Measurements from ENCODE around the gene BDH1. TPM values are rescaled to one million over a fixed set of nuclear protein-coding genes. Genes with fewer than 3 reads are reported as not detected.
"Not testable (repeated sequence)": the region's sequence is repeated elsewhere in the genome, so short reads cannot be mapped to it uniquely, and the experiment has no call there.

BDH1 gene, protein sequence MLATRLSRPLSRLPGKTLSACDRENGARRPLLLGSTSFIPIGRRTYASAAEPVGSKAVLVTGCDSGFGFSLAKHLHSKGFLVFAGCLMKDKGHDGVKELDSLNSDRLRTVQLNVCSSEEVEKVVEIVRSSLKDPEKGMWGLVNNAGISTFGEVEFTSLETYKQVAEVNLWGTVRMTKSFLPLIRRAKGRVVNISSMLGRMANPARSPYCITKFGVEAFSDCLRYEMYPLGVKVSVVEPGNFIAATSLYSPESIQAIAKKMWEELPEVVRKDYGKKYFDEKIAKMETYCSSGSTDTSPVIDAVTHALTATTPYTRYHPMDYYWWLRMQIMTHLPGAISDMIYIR
- polyA plus RNA-seq (2013, experiment 1 of 2; ENCODE audit: insufficient read length), result 3.8 TPM
- 4.2 TPM for polyA plus RNA-seq (2013, experiment 2 of 2; ENCODE audit: insufficient read length)

DNA sequence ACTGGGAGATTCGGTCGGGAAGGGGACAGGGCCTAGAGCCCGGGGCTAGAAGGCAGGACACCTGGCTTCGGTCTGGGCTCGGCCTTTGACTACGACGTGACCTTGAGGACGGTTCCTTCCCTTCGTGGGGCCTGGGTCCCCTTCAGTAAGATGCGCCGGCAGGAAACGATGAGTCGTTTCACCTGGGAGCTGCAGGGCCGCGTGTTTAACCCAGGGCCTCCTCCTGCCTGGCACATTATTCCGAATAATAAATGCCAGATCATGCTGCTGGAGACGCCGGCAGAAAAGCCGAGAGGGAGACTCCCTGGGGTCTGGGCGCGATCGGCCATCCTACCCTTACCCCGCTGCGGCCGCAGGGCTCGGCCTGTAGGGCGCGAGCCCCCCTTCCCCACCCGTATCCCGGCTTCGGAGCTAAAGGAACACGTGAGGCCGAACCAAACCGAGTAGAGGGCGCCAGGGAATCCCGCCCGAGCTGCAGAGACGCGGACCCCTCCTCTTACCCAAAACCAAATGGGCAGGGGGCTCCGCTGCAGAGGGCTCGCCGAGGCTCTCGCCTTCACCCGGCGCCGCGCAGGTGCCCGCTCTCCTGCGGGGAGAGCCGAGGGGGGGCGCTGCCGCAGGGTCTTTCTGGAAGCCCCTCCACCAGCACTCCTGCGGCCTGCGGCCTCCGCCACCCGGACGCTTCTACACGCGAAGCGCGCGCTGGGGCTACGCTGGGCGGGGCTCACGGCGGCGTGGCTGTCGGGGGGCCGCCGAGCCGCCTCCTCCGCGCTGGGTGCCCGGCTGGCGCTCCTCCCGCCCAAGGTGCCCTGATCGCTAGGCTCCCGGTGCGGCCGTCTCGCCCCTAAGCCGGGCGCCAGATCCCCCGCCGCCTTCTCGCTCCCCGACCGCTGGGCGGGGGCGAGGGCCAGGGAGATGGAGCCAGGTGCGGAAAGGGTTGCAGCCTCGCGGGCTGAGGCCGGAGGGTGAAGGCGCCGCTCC, at the start of gene BDH1:
TSS of gene BDH1 (minus strand) at position 688 of the 981 bp plus-strand sequence. CDS start 9,525 bp downstream, outside the sequence.
- peak; percentile 9 for DNase-seq

GRCh38 chr3:197603317-197603933, 47.7 kb upstream of the BDH1 start:
- no peak for DNase-seq

DNA sequence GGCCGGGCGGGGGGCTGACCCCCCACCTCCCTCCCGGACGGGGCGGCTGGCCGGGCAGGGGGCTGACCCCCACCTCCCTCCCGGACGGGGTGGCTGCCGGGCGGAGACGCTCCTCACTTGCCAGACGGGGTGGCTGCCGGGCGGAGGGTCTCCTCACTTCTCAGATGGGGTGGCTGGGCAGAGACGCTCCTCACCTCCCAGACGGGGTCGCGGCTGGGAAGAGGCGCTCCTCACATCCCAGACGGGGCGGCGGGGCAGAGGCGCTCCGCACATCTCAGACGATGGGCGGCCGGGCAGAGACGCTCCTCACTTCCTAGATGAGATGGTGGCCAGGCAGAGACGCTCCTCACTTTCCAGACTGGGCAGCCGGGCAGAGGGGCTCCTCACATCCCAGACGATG, 46.6 kb upstream of the BDH1 start:
- not testable (repeated sequence) for DNase-seq

GRCh38 chr3:197601566-197601840, 45.7 kb upstream of the BDH1 start:
- not testable (repeated sequence) for DNase-seq

DNA sequence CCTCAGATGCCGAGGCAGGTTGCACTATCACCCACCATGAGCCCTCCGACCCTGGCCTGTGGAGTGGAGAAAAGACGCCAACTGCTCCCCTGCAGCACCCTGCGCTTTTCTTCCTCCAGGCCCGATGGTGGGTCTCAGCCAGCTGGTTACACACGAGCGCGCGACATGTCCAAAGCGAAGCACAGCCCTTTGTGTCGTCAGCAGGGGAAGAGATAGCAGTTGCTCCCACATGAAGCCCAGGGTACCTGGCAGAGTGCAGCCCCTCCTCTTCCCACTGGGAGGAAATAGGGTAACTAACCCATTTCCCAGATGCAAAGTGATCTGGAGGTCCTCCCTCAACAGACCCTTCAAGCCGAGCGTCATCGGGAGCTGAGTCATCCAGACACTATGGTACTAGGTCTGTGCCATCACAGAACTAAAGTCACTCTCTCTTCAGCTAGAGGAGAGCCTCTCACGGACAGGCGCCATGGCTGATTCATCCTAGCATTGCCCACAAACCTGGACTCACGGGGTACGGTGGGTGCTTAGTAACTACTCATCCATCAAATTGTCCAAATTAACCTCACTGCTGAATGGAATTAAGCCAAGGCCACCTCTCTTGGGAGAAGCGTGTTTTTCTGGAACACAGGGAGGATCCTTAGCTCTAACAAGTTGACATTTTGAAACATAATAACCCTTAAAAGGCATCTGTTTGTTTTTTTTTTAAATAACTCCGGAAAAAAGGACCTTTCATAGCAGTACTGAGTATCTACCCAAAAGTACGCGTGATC, 45.2 kb upstream of the BDH1 start:
- DNase-seq, result peak; percentile 3

GRCh38 chr3:197599089-197599765, 43.5 kb upstream of the BDH1 start:
- peak; percentile 73 for DNase-seq

GRCh38 chr3:197598404-197598980, 42.7 kb upstream of the BDH1 start:
- no peak for DNase-seq

DNA sequence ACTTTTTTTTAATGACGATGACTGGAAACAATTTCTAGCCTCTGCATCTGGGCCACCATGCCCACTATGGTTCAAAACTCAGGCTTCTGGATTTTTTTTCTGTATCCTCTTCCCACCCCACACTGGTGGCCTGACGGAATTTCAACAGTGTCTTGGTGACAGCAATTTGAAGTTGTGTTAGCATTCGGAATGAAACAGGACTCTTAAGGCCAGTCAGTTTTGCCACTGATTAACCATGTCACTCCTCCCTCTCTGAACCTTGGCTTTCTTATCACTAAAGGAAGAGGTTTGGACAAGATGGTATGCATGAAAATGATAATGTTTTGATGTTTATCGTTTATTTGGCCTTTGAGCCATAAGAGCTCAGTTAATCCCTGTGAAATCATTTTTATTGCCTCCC, 41.6 kb upstream of the BDH1 start:
- DNase-seq, result no peak

GRCh38 chr3:197595470-197596185, 39.9 kb upstream of the BDH1 start:
- DNase-seq, result no peak

DNA sequence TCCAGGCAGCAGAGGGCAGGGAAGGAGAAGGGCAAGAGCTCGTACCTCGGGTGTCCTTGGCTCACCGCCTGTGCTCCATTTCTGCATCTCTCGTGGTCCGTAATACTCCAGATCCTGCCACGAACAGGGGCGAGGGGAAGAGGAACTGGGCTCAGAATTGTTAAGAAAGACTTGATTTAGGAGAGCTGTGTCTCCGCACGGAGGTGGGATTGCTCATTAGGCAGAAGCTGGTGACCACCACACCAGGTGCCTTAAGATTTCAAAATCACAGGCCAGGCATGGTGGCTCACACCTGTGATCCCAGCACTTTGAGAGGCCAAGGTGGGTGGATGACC, 37.2 kb upstream of the BDH1 start:
- DNase-seq, result no peak

DNA sequence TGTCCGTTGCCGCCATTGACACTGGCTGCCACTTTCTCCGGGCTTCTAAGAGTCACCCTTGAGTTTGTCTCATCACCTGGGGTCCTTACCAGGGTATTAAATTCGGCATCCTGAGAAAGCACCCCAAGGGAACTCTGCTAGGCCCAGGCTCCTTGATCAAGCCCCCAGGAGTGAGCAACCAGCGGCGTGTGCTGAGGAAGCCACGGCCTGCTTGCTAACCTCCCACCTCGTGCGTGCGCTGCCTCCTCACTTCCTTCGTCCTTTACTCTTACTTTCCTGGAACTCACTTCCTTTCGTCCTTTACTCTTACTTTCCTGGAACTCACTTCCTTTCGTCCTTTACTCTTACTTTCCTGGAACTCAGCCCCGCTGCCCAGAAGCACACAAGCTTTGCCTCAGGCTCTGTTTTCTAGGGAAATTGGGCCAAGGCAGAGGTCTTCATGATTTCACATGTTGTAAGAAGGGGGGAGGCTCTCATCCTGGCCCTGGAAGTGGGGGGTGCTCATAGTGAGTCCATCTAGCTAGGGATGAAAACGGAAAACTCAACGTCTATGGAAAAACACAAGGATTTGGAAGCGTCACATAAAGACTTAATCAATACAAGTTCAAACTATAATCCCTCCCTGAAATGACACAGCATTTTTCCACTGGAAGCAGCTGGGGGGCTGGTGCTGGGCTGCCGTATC, 36.7 kb upstream of the BDH1 start:
- DNase-seq, result no peak

DNA sequence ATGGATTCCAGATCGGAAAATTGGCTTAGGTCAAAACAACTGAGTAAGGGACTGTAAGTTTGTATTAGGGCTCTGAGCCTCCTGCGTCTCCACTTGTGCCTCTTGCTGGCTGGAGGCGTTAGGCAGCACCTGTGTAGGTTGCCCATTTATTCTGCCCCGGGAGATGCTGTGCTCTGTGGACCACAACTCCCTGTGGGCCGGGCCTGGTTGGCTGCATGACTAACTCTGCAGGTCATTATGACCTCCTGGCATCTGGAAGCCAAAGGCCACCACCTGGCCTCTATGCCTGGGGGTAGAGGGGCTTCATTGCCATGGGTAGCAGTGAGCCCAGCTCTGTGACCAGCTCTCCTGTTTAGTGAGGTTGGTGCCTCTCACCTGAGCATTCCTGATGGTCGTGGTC, 36.0 kb upstream of the BDH1 start:
- no peak for DNase-seq

DNA sequence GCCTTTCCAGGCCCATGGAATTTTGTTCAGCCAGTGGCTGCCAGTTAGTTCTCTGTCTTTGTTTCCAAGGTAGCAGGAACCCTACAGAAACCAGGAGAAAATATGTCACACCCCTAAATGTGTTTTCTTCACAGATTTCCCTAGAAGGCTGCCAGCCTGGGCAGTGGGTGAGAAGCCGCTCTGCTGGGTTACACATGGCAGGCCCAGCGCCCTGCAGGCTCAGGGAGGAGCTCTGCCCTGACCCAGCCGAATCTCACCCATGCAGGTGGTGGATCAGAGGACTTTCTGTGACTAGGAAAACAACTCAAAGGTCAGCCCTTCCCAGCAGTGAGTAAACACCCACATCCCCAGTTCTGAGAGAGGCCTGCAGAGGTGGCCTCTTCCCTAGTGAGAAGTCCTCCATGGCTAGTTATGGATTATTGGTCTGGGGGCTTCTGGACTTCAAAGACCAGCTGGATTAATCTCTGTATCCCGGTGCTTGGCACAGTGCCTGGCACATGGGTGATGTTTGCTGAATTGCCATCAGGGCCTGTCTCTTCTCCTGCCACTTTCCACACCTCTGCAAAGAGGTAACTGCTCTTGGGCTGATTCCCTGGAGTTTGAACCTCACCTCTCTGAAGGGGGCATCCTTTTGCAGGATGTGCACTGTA, 34.7 kb upstream of the BDH1 start:
- DNase-seq, result no peak

DNA sequence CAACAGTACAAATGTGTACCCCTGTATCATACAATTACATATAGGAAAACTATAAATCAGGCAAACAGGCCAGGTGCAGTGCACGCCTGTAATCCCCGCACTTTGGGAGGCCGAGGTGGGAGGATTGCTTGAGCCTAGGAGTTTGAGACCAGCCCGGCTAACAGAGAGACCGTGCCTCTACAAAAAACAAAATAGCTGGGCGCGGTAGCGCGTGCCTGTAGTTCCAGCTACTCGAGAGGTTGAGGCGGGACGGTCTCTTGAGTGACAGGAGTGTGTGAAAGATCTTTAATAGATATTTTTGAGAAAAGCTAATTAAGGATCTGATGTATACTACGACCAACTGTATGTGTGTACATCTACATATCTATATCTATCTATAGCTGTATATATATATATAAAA, 33.8 kb upstream of the BDH1 start:
- no peak for DNase-seq

GRCh38 chr3:197586768-197587167, 31.0 kb upstream of the BDH1 start:
- DNase-seq, result not testable (repeated sequence)

DNA sequence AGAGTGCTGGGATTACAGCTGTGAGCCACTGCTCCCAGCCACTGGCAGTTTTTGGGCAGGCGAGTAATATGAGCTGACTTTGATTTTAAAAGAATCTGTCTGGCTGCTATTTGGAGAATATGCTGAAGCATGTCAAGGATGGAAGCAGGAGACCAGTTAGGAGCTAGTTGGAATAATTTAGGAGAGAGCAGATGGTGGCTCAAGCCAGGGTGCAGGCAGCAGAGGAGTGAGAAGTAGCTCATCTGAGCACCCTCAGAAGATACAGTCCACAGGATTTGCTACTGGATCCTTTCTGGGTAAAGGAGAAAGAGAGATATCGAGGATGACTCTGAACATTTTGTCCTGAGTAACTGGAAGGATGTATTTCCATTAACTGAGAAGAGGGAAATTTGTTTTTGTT, 30.4 kb upstream of the BDH1 start:
- DNase-seq, result no peak

GRCh38 chr3:197584733-197585132, 29.0 kb upstream of the BDH1 start:
- DNase-seq, result no peak

- no peak for DNase-seq
Observed at GRCh38 chr3:197583371-197583770, 27.6 kb upstream of the BDH1 start.

GRCh38 chr3:197580253-197580691, 24.5 kb upstream of the BDH1 start:
- no peak for DNase-seq

GRCh38 chr3:197578376-197578775, 22.6 kb upstream of the BDH1 start:
- DNase-seq, result no peak
